K562 (cell line): ENCODE measurements around the gene CAMSAP2.

ENCODE experiments used
- CAMTA2 ChIP-seq: fragments of 250-450 bp; sonication (Bioruptor Pico); conservative IDR thresholded peaks from 2 replicates; pipeline ENCODE4 v1.5.1; 2022
- CTCF ChIP-seq, 3 experiments: IDR thresholded peaks in 2 of 3; conservative IDR thresholded peaks in 1 of 3; 2 replicates each; pipeline ENCODE4 v1.5.1; 2011 to 2012; ENCODE audit warnings: low read length in 3 of 3, mild to moderate bottlenecking in 3 of 3, control low read depth in 2 of 3, improper control_type of control experiment in 1 of 3, inconsistent platforms in 1 of 3, low read depth in 1 of 3, mixed read lengths in 1 of 3, moderate library complexity in 1 of 3; ENCODE audit not compliant: insufficient read depth in 2 of 3
- GMEB1 ChIP-seq: fragments of 250-450 bp; sonication (Bioruptor Pico); IDR thresholded peaks from 2 replicates; pipeline ENCODE4 v1.4.0; 2020; ENCODE audit warnings: mild to moderate bottlenecking
- YY1 ChIP-seq, 3 experiments: IDR thresholded peaks; 2 replicates each; pipeline ENCODE4 v1.6.1; 2011; ENCODE audit warnings: low read length in 2 of 3, mild to moderate bottlenecking in 2 of 3, moderate library complexity in 2 of 3, borderline replicate concordance in 1 of 3, control low read depth in 1 of 3, low read depth in 1 of 3; ENCODE audit not compliant: insufficient read depth in 3 of 3, insufficient replicate concordance in 2 of 3, control insufficient read depth in 1 of 3, insufficient read length in 1 of 3; ENCODE audit errors: extremely low read depth in 1 of 3

- no peak for TF ChIP-seq GMEB1 (CRISPR knock-in tag)
- TF ChIP-seq YY1 (IDR thresholded peaks at IDR 0.05; ENCODE audit: borderline replicate concordance in 1 of 3, control insufficient read depth in 1 of 3, extremely low read depth in 1 of 3, insufficient read depth in 3 of 3, insufficient read length in 1 of 3, insufficient replicate concordance in 2 of 3, low read depth in 1 of 3, low read length in 2 of 3): no peak
- no peak for TF ChIP-seq CAMTA2 (CRISPR knock-in tag)
- no peak for TF ChIP-seq CTCF (IDR thresholded peaks at IDR 0.05 in 2 of 3, conservative IDR thresholded peaks at IDR 0.05 in 1 of 3; ENCODE audit: insufficient read depth in 2 of 3, low read depth in 1 of 3, low read length in 3 of 3)
These were observed 23.4 kb downstream of the CAMSAP2 start for GRCh38 chr1:200762089-200762488.
